GM11168 (cell line): ENCODE results near the gene CCDC88C.

Experiments
- in situ Hi-C: fragments of 300-500 bp; cut with MboI; formaldehyde crosslinking; loops from one replicate; pipeline ENCODE4 v1.12.0; 2022; ENCODE audit warnings: low sequenced_read_pairs; ENCODE audit not compliant: unreplicated experiment

Gene CCDC88C

DNA sequence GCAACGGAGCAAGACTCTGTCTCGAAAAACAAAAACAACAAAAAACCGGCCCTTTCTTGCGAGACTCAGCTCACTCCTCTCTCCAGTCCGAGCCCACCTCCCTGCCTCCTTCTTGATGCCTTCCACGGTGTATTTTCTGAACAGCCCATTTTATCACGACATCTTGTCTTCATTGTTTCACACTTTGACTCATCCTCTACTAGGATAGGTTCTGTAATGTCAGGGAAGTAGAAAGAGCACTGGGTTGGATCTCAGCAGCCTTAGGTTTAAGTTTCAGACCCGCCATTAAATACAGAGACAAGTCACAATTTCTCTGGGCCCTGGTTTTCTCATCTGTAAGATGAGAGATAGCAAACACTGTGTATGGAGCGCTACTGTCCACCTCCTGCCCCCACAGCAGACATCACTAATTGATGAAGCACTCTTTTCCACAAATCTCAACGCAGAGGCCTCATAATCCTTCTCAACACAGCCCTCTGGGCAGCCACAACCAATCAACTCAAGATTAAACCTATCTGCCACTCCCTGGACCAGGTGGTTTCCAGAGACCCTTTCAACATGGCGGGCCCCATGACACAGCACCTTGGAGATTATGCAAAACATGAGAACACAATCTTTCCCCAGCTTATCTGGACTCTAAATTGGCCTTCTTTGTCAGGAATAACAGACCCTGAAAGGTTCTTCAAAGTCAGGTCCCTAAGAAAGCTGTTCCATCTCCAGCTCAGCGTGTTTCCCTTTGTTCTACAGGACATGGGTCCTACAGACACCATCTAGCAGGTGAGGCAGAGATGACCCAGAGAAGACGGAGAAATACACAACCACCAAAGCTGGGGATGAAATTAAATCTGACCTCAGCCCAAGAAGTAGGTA lies 35.6 kb downstream of the CCDC88C start:
- in situ Hi-C loops = no loop called here

DNA sequence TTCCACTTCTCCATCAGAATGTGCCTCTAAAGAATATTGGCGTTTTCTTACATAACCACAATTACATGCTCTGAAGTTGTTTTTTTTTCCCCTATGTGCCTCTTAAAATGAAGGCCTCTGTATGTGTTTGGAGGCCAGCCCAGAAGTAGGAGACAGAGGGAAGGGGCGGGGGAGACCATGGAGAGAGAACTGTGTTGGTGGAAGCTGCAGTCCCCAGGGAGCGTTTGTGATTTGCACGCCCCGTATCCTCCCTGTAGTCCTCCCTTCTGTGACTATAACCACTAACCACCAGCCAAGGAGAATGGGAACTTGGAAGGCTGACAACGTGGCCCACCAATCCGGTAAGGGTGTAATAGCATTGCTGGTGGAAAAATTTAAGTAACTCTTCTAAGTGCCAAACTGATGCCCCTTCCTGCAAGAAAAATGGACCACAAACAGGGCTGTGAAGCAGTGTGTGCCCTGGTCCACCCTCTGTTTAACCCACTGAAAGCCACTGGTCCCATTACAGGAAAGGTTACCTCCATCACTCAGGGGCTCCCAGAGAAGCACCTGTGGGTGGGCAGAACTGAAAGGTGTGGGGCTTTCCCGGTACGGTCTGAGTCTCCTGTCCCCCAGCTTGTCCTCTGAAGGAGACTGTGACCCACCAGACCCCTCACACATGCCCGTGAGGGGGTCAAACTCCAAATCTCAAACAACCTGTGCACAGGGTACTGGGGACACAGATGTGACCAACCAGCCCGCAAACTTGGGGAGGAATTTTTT lies 36.8 kb downstream of the CCDC88C start:
- in situ Hi-C loops = no loop called here

DNA sequence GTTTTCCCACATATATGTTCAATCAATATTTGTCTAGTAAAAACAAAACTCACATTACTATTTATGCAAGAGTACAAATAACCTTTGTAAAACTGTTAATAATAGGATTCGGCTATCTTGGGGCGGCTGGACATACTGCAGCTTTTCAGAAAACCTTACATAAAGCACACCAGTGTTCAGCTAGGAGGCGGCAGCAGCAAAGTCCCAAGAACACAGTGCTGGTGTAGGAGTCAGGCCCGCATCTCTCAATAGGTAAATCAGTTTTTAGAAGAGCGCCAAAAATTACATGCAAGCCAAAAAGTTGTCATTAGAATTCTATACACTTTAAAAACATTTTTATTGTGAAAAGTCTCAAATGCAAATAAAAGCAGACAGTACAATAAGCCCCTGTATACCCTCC lies 37.5 kb downstream of the CCDC88C start:
- in situ Hi-C loops = no loop called here

DNA sequence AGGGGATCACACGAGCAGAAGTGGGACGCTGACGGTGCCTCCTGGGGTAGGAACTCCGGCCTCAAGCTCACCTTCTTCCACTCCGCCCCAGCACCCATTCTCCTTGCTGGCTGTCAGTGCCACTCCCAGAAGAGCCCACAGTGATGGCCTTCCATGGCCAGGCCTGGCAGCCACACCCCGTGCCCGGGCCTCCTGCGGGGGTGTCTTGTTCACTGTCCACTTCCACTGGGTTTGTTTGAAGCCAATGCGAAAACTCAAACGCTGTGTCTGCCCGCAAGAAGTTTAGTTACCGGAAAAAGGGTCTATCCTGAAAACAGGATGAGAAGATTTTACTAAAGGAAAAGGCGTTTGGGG lies 38.1 kb downstream of the CCDC88C start:
- in situ Hi-C loops = no loop called here

DNA sequence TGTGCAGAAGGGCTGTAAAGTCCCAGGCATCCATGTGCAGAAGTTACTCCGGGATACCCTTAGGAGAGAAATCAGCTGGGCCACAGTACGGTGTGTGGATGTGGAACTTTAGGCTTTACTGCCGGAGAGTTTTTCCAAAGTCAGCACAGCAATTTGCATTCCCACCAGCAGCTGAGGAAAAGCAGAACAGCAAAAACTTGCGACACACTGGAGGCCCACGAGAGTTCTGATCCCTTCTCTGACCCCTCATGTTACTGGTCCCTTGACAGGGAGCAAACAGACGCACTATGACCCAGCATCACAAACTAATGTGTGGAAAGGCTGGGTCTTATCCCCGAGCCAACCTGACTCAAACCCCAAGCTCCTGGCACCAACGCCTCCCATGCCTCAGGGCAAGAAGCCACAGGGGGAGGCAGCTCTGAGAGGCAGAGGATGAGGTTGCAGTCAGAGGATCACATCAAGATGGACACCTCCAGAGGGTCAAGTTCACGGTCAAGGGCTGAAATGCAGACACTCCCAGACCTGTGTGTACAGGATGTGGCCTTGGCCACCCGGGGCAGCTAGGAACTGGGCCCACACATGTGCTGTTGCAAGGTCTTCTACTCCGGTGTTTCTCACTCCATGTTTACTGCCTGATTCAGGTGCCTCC lies 38.6 kb downstream of the CCDC88C start:
- in situ Hi-C loops = no loop called here

DNA sequence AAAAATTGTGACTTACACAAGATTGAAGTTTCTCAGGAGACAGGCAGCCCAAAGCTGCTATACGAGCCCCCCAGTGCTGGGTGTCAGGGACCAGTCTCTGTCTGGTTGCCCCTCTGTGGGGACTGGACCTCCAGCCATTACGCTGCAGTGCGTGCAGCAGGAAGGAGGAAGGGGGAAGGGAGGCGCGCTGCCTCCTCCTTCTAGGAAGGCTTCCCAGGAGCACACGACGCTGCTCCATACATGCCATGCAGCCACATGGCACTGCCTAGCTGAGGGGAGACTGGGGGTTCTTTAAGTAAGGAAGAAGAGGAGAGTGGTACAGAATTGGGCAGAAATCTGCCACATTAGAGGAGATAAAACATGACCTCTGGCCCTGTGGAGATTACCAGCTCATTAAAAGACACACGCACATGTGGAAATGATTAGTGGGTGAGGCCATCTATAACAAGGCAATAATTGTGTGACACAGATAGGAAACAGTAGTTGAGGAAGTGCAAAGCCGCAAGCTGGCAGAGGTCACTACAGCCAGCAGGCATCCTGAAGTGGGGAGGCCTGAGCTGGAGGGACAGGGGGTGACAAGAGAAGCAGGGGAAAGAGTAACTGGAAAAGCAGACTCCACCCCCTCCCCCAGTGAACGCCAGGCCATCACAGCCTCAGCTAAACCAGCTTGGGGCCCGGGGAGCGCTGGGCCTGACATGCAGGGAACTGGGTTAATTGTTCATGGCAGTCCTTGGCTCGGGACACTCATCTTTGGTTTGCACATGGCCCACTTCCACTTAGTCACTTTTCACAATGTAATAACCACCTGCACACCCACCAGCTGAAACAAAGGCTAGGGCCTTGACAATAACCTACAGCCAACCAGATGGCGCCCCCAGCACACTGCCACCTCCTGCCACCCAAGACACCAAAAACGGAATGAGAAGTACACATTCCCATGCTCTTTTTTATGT lies 39.6 kb downstream of the CCDC88C start:
- in situ Hi-C loops = no loop called here

DNA sequence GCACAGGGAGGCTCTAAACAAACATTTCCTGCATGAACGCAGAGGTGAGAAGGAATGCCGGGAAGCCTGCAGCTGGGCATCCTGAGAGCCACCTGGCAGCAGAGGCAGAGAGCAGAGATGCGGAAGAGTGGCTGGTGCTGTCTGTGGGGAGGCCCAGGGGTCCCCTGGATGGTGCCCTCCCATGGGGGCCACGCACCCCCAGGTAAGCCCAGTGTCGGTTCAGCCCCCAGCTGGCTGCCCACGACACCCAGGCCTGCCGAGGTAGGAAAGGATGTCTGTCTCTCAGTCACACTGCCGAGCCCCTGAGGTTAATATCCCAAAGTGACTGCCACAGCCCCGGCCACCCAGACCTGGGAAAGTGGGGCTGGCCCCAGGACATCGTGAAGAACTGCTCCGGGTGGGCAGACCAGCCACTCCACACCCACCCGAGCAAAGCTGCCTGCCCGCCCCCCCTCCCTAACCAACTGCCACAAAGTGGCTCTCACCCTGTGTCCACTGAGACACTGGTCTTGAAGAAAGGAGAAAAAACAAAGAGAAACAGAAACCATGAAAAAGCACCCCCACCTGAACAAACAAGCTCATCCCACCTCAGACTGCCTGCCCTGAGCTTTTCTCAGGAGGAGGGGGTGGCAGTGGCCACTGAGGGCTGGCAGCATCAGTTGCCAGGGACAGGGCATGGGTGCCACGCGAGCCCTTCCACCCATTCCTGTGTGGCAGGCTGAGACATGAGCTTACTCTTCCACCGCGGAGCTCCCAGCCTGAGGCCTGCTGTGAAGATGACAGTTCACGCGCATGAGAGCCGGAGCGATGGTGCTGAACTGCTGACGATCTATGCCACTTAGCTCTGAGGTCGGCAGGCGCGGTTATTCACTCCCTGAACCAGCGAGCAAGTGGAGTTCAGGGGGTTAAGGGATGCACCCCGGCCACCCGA lies 40.8 kb downstream of the CCDC88C start:
- in situ Hi-C loops = no loop called here

DNA sequence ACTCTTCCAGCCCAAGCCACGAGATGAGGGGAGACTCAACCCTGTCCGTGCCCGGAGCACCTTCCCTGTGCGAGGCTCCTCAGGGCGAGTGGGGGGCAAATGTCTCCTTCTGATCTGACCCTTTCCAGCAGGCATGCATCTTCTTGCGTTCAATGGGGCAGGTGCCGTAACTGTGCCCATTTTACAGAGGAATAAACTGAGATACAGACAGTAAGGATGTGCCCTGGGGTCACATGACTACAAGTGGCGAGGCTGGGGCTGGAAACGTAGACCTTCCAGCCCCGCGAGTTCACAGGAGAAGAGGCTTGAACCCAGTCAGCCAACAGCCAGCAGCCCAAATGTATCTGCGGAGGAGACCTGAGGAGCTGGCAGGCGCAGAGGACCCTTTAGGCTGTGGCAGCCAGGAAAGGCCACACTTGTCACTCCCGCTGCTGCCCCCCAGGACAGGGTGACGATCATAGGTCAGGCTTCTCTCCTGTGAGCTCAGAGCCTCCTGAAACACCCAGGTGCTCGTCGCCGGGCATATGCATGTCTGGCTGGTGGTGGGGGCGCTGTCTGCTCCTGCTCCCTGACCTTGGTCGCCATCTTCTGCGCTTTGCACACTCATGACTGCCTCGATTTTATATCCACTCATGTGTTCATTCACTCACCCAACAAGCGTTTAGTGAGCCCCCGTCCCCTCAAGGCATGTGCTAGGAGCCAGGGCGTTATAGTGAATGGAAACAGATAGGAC lies 41.7 kb downstream of the CCDC88C start:
- in situ Hi-C loops = no loop called here

DNA sequence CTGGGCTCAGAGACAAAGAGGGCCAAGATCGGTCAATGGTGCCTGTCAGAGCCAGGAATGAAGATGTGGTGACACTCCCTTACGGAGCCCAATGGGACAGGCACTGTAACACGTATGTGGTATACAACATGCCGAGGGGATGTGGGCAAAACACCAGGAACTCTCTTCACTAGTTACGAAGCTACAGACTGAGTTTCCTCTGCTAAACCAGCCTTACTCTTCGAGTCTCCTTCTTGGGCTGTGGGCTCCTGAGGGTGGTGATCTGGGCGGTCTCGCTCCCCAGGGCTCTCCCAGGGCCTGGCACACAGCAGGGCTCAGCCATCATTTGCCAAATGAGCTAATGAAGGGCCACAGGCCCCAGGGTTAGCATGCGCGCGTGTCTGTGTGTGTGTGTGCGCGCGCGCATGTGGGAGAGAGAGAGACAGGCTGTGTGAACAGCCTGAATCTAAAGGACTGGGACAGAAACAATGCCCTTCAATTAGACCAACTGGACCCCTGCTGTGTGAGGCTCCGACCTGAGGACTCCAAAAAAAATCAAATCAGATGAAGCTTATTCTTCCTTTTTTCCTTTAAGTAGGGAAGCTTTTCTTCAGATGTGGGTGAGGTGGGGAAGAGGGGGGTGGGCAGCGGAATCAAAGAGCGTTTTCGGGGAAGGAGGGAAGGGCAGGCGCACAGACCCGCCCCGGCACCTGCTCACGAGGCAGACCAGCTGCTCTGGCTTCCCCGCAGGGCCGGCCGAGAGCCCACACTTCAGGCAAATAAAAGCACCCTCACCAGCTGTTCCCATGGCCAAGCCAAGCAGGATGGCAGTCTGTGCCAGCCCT lies 42.5 kb downstream of the CCDC88C start:
- in situ Hi-C loops = no loop called here

DNA sequence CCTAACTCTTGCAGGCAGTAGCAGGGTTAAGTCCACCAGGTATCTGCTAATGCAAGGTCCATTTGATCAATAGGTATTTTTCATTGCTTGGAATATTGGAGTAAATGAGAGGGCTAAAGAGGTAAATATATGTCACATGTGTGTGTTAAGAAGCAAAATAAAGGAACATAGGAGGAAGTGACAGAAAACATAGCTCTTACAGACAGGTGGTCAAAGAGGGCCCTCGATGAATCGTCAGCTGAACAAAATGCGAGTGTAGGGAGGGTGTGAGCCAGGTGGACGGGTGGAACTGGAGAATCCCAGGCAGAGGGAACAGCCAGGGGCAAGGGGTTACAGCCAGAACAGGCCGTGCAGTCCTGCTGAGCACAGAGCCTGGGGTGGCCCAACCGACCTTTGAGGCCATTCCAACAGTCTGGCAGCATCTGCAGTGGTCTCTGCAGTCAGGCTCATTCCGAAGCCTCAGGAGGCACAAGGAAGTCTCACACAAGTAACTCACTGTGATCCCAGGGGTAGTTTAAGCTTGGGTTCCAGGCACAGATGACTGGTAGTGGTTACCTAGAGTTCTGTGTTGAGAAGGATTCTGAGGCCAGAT lies 43.2 kb downstream of the CCDC88C start:
- in situ Hi-C loops = no loop called here

DNA sequence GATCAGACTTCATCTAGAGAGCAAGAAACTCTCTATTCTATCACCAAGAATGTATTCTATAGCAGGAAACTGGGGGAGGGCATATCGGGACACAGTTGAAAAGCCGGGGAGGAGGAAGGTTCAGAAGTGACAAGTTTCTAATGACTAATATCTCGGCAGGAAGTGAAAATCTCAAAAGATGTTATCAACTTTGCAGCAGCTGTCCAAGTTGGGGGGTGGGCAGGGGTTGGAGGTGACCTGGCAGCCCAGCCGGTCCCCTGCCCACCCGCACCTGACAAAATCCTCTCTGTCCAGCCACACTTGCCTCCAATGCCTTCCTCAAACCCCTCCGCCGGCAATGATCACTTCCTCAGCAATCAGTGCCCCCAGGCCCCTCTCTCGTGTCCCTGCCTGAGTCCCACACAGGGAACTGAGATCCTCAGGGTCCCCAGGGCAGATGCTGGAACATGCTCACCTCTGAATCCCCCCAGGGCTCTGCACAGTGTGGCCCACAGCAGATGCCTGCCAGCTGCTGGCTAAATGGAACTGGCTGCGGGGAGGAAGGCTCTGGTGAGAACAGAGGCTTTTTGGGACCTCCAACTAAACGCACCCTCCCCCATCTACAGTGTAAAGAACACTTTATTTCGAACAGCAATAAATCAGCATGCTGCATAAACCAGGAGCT lies 43.9 kb downstream of the CCDC88C start:
- in situ Hi-C loops = no loop called here

DNA sequence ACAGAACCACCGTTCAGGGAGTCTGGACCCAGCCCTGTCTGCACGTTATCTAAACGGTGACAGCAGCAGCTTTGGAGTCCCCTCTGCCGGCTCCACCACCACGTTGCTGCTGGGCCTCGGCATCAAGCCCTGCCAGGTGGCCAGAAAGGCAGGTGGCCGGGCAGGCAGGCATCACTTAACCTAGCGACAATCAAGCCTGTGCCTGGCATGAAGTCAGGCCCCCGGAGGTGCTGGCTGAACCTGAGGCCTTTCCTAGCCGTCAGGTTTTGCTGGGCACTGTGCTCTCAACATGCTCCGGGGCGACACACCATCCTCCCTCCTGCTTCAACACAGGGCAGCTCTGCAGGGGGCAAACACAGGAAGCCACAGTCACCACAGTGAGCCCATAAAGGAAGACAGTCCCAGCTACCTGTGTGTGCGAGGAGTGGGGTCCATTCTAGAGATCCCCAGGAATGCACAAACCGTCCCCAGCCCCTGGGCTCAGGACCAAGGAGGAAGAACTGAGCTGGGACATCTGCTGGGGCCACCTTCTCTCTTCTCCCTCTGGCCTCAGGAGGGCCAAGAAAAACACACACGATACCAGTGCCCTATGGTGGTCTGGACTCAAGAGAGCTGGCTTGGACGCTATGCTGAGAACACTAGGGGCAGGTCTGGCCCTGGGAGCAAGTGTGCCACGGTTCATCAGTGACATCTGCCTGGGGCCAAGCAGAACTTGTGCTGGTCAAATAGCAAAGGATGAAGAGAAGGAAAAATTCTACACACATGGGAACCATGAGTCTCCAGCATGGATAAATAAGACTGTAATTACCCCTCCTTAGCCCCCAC lies 44.7 kb downstream of the CCDC88C start:
- in situ Hi-C loops = no loop called here

DNA sequence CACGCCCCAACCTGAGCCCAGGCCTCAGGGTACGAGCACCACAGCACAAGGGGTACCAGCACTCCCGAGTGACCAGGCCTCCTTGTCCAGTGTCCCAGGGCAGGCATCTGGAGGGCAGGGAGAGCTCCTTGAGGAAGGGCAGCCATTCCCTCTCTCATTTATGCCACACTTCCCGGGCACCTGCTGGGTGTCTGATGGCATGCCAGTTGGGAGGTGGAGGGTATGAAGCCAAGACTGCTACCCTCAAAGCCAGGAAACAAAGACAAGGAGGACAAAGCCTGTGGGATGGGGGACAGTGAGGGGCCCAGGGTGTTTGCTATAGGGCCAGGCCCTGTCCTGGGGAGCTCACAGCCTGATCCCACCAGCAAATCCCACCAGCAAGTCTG lies 45.6 kb downstream of the CCDC88C start:
- in situ Hi-C loops = no loop called here

DNA sequence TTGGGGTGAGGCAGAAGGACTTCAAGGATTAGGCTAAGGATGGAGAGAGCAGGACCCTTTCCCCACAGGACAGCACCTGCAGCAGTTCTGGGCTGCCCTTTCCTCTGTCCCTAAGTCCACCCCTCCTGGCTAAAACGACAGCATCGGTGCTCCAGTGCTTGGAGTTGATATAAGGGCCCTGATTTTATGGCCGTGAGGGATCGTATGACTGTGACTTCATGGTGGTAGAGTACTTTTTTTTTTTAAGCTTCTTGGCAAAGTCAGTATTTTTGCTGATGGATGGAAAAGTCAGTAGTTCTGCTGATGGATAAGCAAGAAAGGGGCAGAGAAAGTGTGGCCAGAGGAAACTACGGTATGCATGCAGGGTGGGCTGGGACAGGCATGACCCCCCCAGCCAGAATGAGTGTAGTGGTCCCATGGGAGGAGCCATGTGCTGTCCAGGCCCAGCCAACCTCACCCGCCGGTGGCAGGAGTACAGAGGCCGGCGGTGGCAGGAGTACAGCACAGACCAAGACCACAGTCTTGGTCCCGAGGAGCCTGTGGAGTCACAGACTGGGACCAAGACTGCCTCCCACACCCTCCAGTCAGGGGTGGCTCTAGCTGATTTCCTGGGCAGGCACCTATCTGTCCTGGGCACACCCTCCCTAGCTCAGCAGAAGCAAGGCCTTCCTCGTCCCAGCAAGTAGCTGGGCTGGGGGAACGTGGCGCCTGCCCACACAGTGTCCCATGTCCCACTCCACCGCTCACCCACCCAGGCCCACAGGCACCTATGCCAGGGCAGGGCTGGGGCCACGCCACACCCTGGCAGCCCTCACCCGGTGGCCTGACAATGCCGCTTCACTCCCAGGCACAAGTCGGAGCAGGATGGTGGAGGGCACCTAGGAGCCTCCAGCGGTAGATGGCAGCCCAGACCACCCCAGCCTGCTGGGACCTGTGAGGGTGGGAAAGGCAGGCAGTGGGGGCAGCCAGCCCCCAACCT lies 46.3 kb downstream of the CCDC88C start:
- in situ Hi-C loops = no loop called here
